HG03460 (cell line): Measurements from ENCODE around the gene CSNK1A1L.
"Not testable (repeated sequence)": the region's sequence is repeated elsewhere in the genome, so short reads cannot be mapped to it uniquely, and the experiment has no call there.

Experiments used
- ATAC-seq: cut with Tn5 transposase; IDR thresholded peaks from one replicate; pipeline ENCODE4 v1.9.1; 2021; ENCODE audit not compliant: unreplicated experiment

The CSNK1A1L gene

GRCh38 chr13:37059848-37060192 lies 45.6 kb downstream of the CSNK1A1L start:
- peak; percentile 23 for ATAC-seq

- peak; percentile 98 for ATAC-seq
These were observed 46.3 kb downstream of the CSNK1A1L start, which contains the start of gene SUPT20H for GRCh38 chr13:37058910-37059847. TSS of gene SUPT20H (minus strand) at chr13:37059688. CDS start at chr13:37051490, 8,198 bp downstream.

GRCh38 chr13:37056228-37056627 lies 49.2 kb downstream of the CSNK1A1L start:
- ATAC-seq = not testable (repeated sequence)
